ENCODE results near the gene FAM193B.
A peak's percentile ranks its signal among the peaks of the same experiment; 100 is the strongest.
"Not testable (repeated sequence)": the region's sequence is repeated elsewhere in the genome, so short reads cannot be mapped to it uniquely, and the experiment has no call there.

The FAM193B gene

GRCh38 chr5:177491429-177491945 lies 62.9 kb downstream of the FAM193B start:
- Mint-ChIP-seq H3K4me3 (peak overlapping the region in 1 of 2 donors; percentile 30), H3K27ac (no peak overlapping the region), H3K9me3 (no peaks in the 10 kb centered on the region), H3K36me3 (peaks cover 40 to 46% of the 10 kb centered on the region in 2 donors), H3K4me1 (peaks cover 37 to 57% of the 10 kb centered on the region in 2 donors), H3K27me3 (no peaks in the 10 kb centered on the region)
- ATAC-seq (replicated peaks) (no peak), DNase-seq (no peak)

- H3K4me1 Mint-ChIP-seq: peaks cover 32 to 52% of the 10 kb centered on the region in 2 donors
- no peak for DNase-seq
- no peak for ATAC-seq (replicated peaks)
- H3K36me3 Mint-ChIP-seq: peaks cover 43 to 49% of the 10 kb centered on the region in 2 donors
- no peaks in the 10 kb centered on the region for H3K27me3 Mint-ChIP-seq
- no peak overlapping the region for H3K27ac Mint-ChIP-seq
- H3K9me3 Mint-ChIP-seq: no peaks in the 10 kb centered on the region
- peak overlapping the region in 1 of 2 donors; percentile 30 for H3K4me3 Mint-ChIP-seq
Observed at GRCh38 chr5:177490992-177491391, 63.4 kb downstream of the FAM193B start.

GRCh38 chr5:177490311-177490991 lies 63.9 kb downstream of the FAM193B start:
- ATAC-seq (replicated peaks): no peak
- H3K4me1 Mint-ChIP-seq: peaks cover 32 to 46% of the 10 kb centered on the region in 2 donors
- H3K9me3 Mint-ChIP-seq: no peaks in the 10 kb centered on the region
- H3K36me3 Mint-ChIP-seq: peaks cover 45 to 49% of the 10 kb centered on the region in 2 donors
- no peak overlapping the region for H3K4me3 Mint-ChIP-seq
- no peaks in the 10 kb centered on the region for H3K27me3 Mint-ChIP-seq
- peak overlapping the region; percentile 27 for H3K27ac Mint-ChIP-seq
- DNase-seq: no peak

GRCh38 chr5:177489119-177489716 lies 65.1 kb downstream of the FAM193B start:
- Mint-ChIP-seq H3K36me3 (peaks cover 49 to 58% of the 10 kb centered on the region in 2 donors), H3K9me3 (no peaks in the 10 kb centered on the region), H3K4me1 (peaks cover 24 to 34% of the 10 kb centered on the region in 2 donors), H3K27ac (no peak overlapping the region), H3K4me3 (no peak overlapping the region), H3K27me3 (no peaks in the 10 kb centered on the region)
- DNase-seq: no peak
- ATAC-seq (replicated peaks): no peak

GRCh38 chr5:177487975-177488374 lies 66.4 kb downstream of the FAM193B start:
- no peak for ATAC-seq (replicated peaks)
- no peaks in the 10 kb centered on the region for H3K9me3 Mint-ChIP-seq
- peaks cover 14 to 22% of the 10 kb centered on the region in 2 donors for H3K4me1 Mint-ChIP-seq
- H3K27me3 Mint-ChIP-seq: no peaks in the 10 kb centered on the region
- DNase-seq: no peak
- H3K4me3 Mint-ChIP-seq: no peak overlapping the region
- H3K27ac Mint-ChIP-seq: no peak overlapping the region
- H3K36me3 Mint-ChIP-seq: peaks cover 49 to 56% of the 10 kb centered on the region in 2 donors

GRCh38 chr5:177487144-177487543 lies 67.2 kb downstream of the FAM193B start:
- Mint-ChIP-seq H3K4me1 (peaks cover 9 to 16% of the 10 kb centered on the region in 2 donors), H3K4me3 (no peak overlapping the region), H3K27me3 (no peaks in the 10 kb centered on the region), H3K27ac (no peak overlapping the region), H3K36me3 (peaks cover 45 to 48% of the 10 kb centered on the region in 2 donors), H3K9me3 (no peaks in the 10 kb centered on the region)
- ATAC-seq (replicated peaks) (no peak), DNase-seq (no peak)

GRCh38 chr5:177486256-177486655 lies 68.1 kb downstream of the FAM193B start:
- Mint-ChIP-seq H3K4me1 (peaks cover 8 to 15% of the 10 kb centered on the region in 2 donors), H3K27me3 (no peaks in the 10 kb centered on the region), H3K9me3 (no peaks in the 10 kb centered on the region), H3K27ac (no peak overlapping the region), H3K4me3 (no peak overlapping the region), H3K36me3 (peaks cover 44 to 46% of the 10 kb centered on the region in 2 donors)
- DNase-seq (no peak), ATAC-seq (replicated peaks) (no peak)

- H3K36me3 Mint-ChIP-seq: peaks cover 39 to 41% of the 10 kb centered on the region in 2 donors
- not testable (repeated sequence) for H3K4me1 Mint-ChIP-seq; H3K27ac Mint-ChIP-seq; H3K4me3 Mint-ChIP-seq; DNase-seq; ATAC-seq (replicated peaks); H3K27me3 Mint-ChIP-seq; H3K9me3 Mint-ChIP-seq
Observed at GRCh38 chr5:177485753-177486152, 68.6 kb downstream of the FAM193B start.

- H3K4me3 Mint-ChIP-seq: no peak overlapping the region
- DNase-seq: no peak
- peak overlapping the region; percentile 57 for H3K27ac Mint-ChIP-seq
Observed at GRCh38 chr5:177484902-177485549, 69.3 kb downstream of the FAM193B start.

GRCh38 chr5:177483994-177484901 lies 70.1 kb downstream of the FAM193B start:
- Mint-ChIP-seq H3K4me1 (peaks cover 8 to 10% of the 10 kb centered on the region in 2 donors), H3K9me3 (no peaks in the 10 kb centered on the region), H3K27ac (no peak overlapping the region), H3K4me3 (no peak overlapping the region), H3K36me3 (peaks cover 29 to 30% of the 10 kb centered on the region in 2 donors), H3K27me3 (no peaks in the 10 kb centered on the region)
- DNase-seq (no peak), ATAC-seq (replicated peaks) (no peak)

More at GRCh38 chr5:177484902-177485549, 69.3 kb downstream of the FAM193B start:
- Mint-ChIP-seq H3K9me3 (no peaks in the 10 kb centered on the region), H3K36me3 (peaks cover 32 to 34% of the 10 kb centered on the region in 2 donors), H3K27me3 (no peaks in the 10 kb centered on the region), H3K4me1 (peaks cover 3 to 5% of the 10 kb centered on the region in 2 donors)
- no peak for ATAC-seq (replicated peaks)

- H3K4me1 Mint-ChIP-seq: peaks cover 19 to 22% of the 10 kb centered on the region in 2 donors
- H3K9me3 Mint-ChIP-seq: no peaks in the 10 kb centered on the region
- H3K27ac Mint-ChIP-seq: no peak overlapping the region
- no peaks in the 10 kb centered on the region for H3K27me3 Mint-ChIP-seq
- no peak for DNase-seq
- no peak overlapping the region for H3K4me3 Mint-ChIP-seq
- peaks cover 19 to 22% of the 10 kb centered on the region in 2 donors for H3K36me3 Mint-ChIP-seq
- no peak for ATAC-seq (replicated peaks)
Observed at GRCh38 chr5:177483042-177483441, 71.3 kb downstream of the FAM193B start.

- Mint-ChIP-seq H3K27me3 (no peaks in the 10 kb centered on the region), H3K36me3 (peaks cover 14 to 18% of the 10 kb centered on the region in 2 donors), H3K4me3 (no peak overlapping the region), H3K9me3 (no peaks in the 10 kb centered on the region), H3K27ac (peak overlapping the region; percentile 21), H3K4me1 (peaks cover 19 to 27% of the 10 kb centered on the region in 2 donors)
- ATAC-seq (replicated peaks) (no peak), DNase-seq (no peak)
Observed at GRCh38 chr5:177482359-177482795, 72.0 kb downstream of the FAM193B start.

- H3K27me3 Mint-ChIP-seq: no peaks in the 10 kb centered on the region
- peak overlapping the region in 1 of 2 donors; percentile 8 for H3K4me3 Mint-ChIP-seq
- DNase-seq (no peak), ATAC-seq (replicated peaks) (no peak)
- H3K36me3 Mint-ChIP-seq: peaks cover 3 to 7% of the 10 kb centered on the region in 2 donors
- H3K9me3 Mint-ChIP-seq: no peaks in the 10 kb centered on the region
- peak overlapping the region; percentile 38 for H3K27ac Mint-ChIP-seq
- peaks cover 30 to 46% of the 10 kb centered on the region in 2 donors for H3K4me1 Mint-ChIP-seq
Observed at GRCh38 chr5:177479774-177480173, 74.6 kb downstream of the FAM193B start.
